Duodenal mucosa (tissue), 2 donors: ENCODE data around the gene COX6A2.

ENCODE experiments used
- H3K27ac ChIP-seq: one replicate; pipeline ENCODE4 v1.7.0; 2013; ENCODE audit warnings: low read depth, low read length
- H3K27me3 ChIP-seq, 2 donors: one replicate each; pipeline ENCODE4 v1.7.0; 2013; ENCODE audit warnings: low read length in 2 of 2, control low read depth in 1 of 2; ENCODE audit not compliant: insufficient read depth in 2 of 2, control insufficient read depth in 1 of 2
- H3K36me3 ChIP-seq, 2 donors: one replicate each; pipeline ENCODE4 v1.7.0; 2013; ENCODE audit warnings: low read length in 2 of 2, control low read depth in 1 of 2; ENCODE audit not compliant: insufficient read depth in 2 of 2, control insufficient read depth in 1 of 2
- H3K4me1 ChIP-seq, 2 donors: one replicate each; pipeline ENCODE4 v1.7.0; 2013; ENCODE audit warnings: low read length in 2 of 2, control low read depth in 1 of 2; ENCODE audit not compliant: insufficient read depth in 2 of 2, control insufficient read depth in 1 of 2
- H3K4me3 ChIP-seq, 2 donors: one replicate each; pipeline ENCODE4 v1.7.0; 2013; ENCODE audit warnings: low read length in 2 of 2, low read depth in 1 of 2
- H3K9ac ChIP-seq, 2 donors: one replicate each; pipeline ENCODE4 v1.7.0; 2013; ENCODE audit warnings: low read length in 2 of 2, low read depth in 1 of 2
- H3K9me3 ChIP-seq, 2 donors: one replicate each; pipeline ENCODE4 v1.7.0; 2013; ENCODE audit warnings: low read length in 2 of 2, control low read depth in 1 of 2; ENCODE audit not compliant: control insufficient read depth in 1 of 2

The COX6A2 gene

GRCh38 chr16:31410082-31410481 lies 18.1 kb downstream of the COX6A2 start:
- no peak overlapping the region for H3K4me3 ChIP-seq
- H3K9ac ChIP-seq: no peak overlapping the region

GRCh38 chr16:31409433-31409832 lies 18.7 kb downstream of the COX6A2 start:
- H3K9ac ChIP-seq: no peak overlapping the region
- H3K9me3 ChIP-seq: no peaks in the 10 kb centered on the region
- H3K27ac ChIP-seq: no peak overlapping the region
- no peaks in the 10 kb centered on the region for H3K36me3 ChIP-seq
- no peak overlapping the region for H3K4me3 ChIP-seq
- no peaks in the 10 kb centered on the region for H3K4me1 ChIP-seq
- H3K27me3 ChIP-seq: no peaks in the 10 kb centered on the region

More at GRCh38 chr16:31410082-31410481, 18.1 kb downstream of the COX6A2 start:
- no peaks in the 10 kb centered on the region for H3K9me3 ChIP-seq
- H3K27me3 ChIP-seq: no peaks in the 10 kb centered on the region
- no peak overlapping the region for H3K27ac ChIP-seq
- H3K4me1 ChIP-seq: no peaks in the 10 kb centered on the region
- H3K36me3 ChIP-seq: no peaks in the 10 kb centered on the region

- Histone ChIP-seq H3K27me3 (no peaks in the 10 kb centered on the region), H3K4me1 (no peaks in the 10 kb centered on the region), H3K9me3 (no peaks in the 10 kb centered on the region), H3K4me3 (no peak overlapping the region), H3K9ac (no peak overlapping the region), H3K27ac (no peak overlapping the region), H3K36me3 (no peaks in the 10 kb centered on the region)
Measured at GRCh38 chr16:31407406-31407805, 20.8 kb downstream of the COX6A2 start.

GRCh38 chr16:31404353-31405064 lies 23.7 kb downstream of the COX6A2 start:
- Histone ChIP-seq H3K9ac (no peak overlapping the region), H3K9me3 (no peaks in the 10 kb centered on the region), H3K27ac (no peak overlapping the region), H3K36me3 (no peaks in the 10 kb centered on the region), H3K4me3 (no peak overlapping the region), H3K27me3 (no peaks in the 10 kb centered on the region), H3K4me1 (no peaks in the 10 kb centered on the region)

- Histone ChIP-seq H3K9ac (no peak overlapping the region), H3K27me3 (no peaks in the 10 kb centered on the region), H3K4me1 (no peaks in the 10 kb centered on the region), H3K36me3 (no peaks in the 10 kb centered on the region), H3K9me3 (no peaks in the 10 kb centered on the region), H3K27ac (no peak overlapping the region), H3K4me3 (no peak overlapping the region)
Measured at GRCh38 chr16:31403590-31404352, 24.4 kb downstream of the COX6A2 start.

- Histone ChIP-seq H3K9me3 (no peaks in the 10 kb centered on the region), H3K4me1 (no peaks in the 10 kb centered on the region), H3K27me3 (no peaks in the 10 kb centered on the region), H3K36me3 (no peaks in the 10 kb centered on the region), H3K9ac (no peak overlapping the region), H3K4me3 (no peak overlapping the region), H3K27ac (no peak overlapping the region)
Measured at GRCh38 chr16:31402687-31403086, 25.5 kb downstream of the COX6A2 start.

GRCh38 chr16:31401436-31401835 lies 26.7 kb downstream of the COX6A2 start:
- Histone ChIP-seq H3K27ac (no peak overlapping the region), H3K36me3 (no peaks in the 10 kb centered on the region), H3K4me3 (no peak overlapping the region), H3K4me1 (no peaks in the 10 kb centered on the region), H3K9ac (no peak overlapping the region), H3K9me3 (no peaks in the 10 kb centered on the region), H3K27me3 (no peaks in the 10 kb centered on the region)

GRCh38 chr16:31400191-31400590 lies 28.0 kb downstream of the COX6A2 start:
- Histone ChIP-seq H3K4me1 (no peaks in the 10 kb centered on the region), H3K36me3 (no peaks in the 10 kb centered on the region), H3K9me3 (no peaks in the 10 kb centered on the region), H3K27ac (no peak overlapping the region), H3K27me3 (no peaks in the 10 kb centered on the region), H3K9ac (no peak overlapping the region), H3K4me3 (no peak overlapping the region)

GRCh38 chr16:31397701-31398100 lies 30.5 kb downstream of the COX6A2 start:
- Histone ChIP-seq H3K27ac (no peak overlapping the region), H3K27me3 (no peaks in the 10 kb centered on the region), H3K4me1 (no peaks in the 10 kb centered on the region), H3K9ac (no peak overlapping the region), H3K36me3 (no peaks in the 10 kb centered on the region), H3K4me3 (no peak overlapping the region), H3K9me3 (no peaks in the 10 kb centered on the region)

GRCh38 chr16:31397096-31397660 lies 31.0 kb downstream of the COX6A2 start:
- H3K9me3 ChIP-seq: no peaks in the 10 kb centered on the region
- H3K27me3 ChIP-seq: no peaks in the 10 kb centered on the region
- H3K27ac ChIP-seq: no peak overlapping the region
- H3K9ac ChIP-seq: no peak overlapping the region
- H3K36me3 ChIP-seq: no peaks in the 10 kb centered on the region
- no peaks in the 10 kb centered on the region for H3K4me1 ChIP-seq
- H3K4me3 ChIP-seq: no peak overlapping the region
